ENCODE data around the gene EFHC1. TPM values are rescaled to one million over a fixed set of nuclear protein-coding genes. Genes with fewer than 3 reads are reported as not detected.

Gene EFHC1
- total RNA-seq, 1 experiment from 2014 or later, result 13.2 TPM

DNA sequence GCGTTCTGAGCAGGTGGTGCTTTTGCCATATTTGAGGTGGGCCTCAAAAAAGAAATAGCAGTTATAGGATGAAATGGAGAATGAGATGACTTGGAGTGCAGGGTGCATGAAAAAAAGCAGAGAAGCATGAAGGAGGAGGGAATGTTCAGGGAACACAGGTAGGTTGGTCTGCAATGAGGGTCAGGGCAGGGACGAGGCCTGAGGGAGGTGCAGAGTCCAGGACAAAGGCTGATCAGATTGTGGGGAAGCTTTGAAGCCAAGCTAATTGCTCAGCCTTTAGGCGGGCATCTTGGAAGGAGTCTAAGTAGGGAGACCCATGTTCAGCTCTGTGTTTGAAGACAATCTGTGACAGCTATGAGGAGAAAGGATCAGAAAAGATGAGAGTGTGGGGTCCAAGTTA, 144.7 kb downstream of the EFHC1 start:
- Histone ChIP-seq H4K5ac (ENCODE audit: insufficient read length, low read depth, low read length) (no peak overlapping the region), H3K56ac (ENCODE audit: insufficient read length, low read depth, low read length) (no peak overlapping the region), H4K91ac (ENCODE audit: insufficient read length, low read depth, low read length) (no peak overlapping the region), H3K4me2 (ENCODE audit: insufficient read depth, insufficient read length, low read length) (no peak overlapping the region), H2BK20ac (ENCODE audit: low read depth, low read length, poor library complexity, severe bottlenecking) (no peak overlapping the region), H4K20me1 (ENCODE audit: control insufficient read depth, insufficient read depth, insufficient read length) (no peaks in the 10 kb centered on the region), H3K18ac (ENCODE audit: insufficient read length, low read depth, low read length) (no peak overlapping the region), H3K4me1 (ENCODE audit: insufficient read depth, low read length) (no peaks in the 10 kb centered on the region; the same call in 1 of the 2 replicates), H3K9me3 (ENCODE audit: control insufficient read depth, low read depth, low read length) (no peaks in the 10 kb centered on the region), H2BK12ac (ENCODE audit: insufficient read length, low read depth, low read length) (no peak overlapping the region), H3T11ph (ENCODE audit: low read length) (no peak overlapping the region), H3K23ac (ENCODE audit: insufficient read length, low read depth, low read length) (no peak overlapping the region), H3K27ac (ENCODE audit: insufficient read length, low read depth, low read length) (no peak overlapping the region), H2BK120ac (ENCODE audit: low read depth, low read length, poor library complexity, severe bottlenecking) (no peak overlapping the region), H3K23me2 (ENCODE audit: insufficient read length, low read depth, low read length, poor library complexity, severe bottlenecking) (no peaks in the 10 kb centered on the region), H3K14ac (ENCODE audit: insufficient read depth, low read length) (no peak overlapping the region), H3K79me1 (ENCODE audit: insufficient read depth, low read depth, low read length, poor library complexity, severe bottlenecking) (peaks cover 2% of the 10 kb centered on the region), H3K9ac (ENCODE audit: extremely low read depth, insufficient read length, low read length) (no peak overlapping the region), H2AFZ (ENCODE audit: low read length) (no peak overlapping the region), H2AK5ac (ENCODE audit: insufficient read length, low read length) (no peak overlapping the region), H2BK15ac (ENCODE audit: low read depth, low read length) (no peak overlapping the region), H4K8ac (replicated peaks; ENCODE audit: insufficient read length, low read depth, low read length) (no peak overlapping the region), H3K27me3 (ENCODE audit: insufficient read depth, low read length) (no peaks in the 10 kb centered on the region), H3K4ac (ENCODE audit: low read depth, low read length) (no peak overlapping the region), H2BK5ac (ENCODE audit: insufficient read length, low read length) (no peak overlapping the region), H3K79me2 (ENCODE audit: insufficient read depth, low read length) (peaks cover 6% of the 10 kb centered on the region; the same call in 1 of the 2 replicates)
- Mint-ChIP-seq H3K9me3 (no peaks in the 10 kb centered on the region), H3K27ac (0 out of 7 replicates have a peak overlapping the region, but pooled peaks of 1 of the 3 experiments have one; percentile 5), H3K4me3 (no peak overlapping the region; a peak in 1 of 5 replicates), H3K36me3 (ENCODE audit: insufficient read depth in 1 of 3, low read depth in 3 of 3) (no peaks in the 10 kb centered on the region), H3K4me1 (peaks cover 41 to 44% of the 10 kb centered on the region in 2 experiments), H3K27me3 (ENCODE audit: low read depth) (no peaks in the 10 kb centered on the region; the same call in 1 of the 2 replicates)
- DNase-seq, result no peak
- WGBS (ENCODE audit: extremely low coverage, insufficient read length, low lambda C conversion rate), result no CpG with 5 or more reads among the region's 3 CpGs
- TF ChIP-seq, protein P1, sequence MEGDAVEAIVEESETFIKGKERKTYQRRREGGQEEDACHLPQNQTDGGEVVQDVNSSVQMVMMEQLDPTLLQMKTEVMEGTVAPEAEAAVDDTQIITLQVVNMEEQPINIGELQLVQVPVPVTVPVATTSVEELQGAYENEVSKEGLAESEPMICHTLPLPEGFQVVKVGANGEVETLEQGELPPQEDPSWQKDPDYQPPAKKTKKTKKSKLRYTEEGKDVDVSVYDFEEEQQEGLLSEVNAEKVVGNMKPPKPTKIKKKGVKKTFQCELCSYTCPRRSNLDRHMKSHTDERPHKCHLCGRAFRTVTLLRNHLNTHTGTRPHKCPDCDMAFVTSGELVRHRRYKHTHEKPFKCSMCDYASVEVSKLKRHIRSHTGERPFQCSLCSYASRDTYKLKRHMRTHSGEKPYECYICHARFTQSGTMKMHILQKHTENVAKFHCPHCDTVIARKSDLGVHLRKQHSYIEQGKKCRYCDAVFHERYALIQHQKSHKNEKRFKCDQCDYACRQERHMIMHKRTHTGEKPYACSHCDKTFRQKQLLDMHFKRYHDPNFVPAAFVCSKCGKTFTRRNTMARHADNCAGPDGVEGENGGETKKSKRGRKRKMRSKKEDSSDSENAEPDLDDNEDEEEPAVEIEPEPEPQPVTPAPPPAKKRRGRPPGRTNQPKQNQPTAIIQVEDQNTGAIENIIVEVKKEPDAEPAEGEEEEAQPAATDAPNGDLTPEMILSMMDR (conservative IDR thresholded peaks at IDR 0.05), result no peak

Data from H9 (cell line).